ENCODE results near the gene RARB. TPM values are rescaled to one million over a fixed set of nuclear protein-coding genes. Genes with fewer than 3 reads are reported as not detected.

Gene RARB
- polyA plus RNA-seq, 1 donor (not counting 4 experiments of a cell fraction or from before 2014, with no cell fraction given) = 0.03 TPM

DNA sequence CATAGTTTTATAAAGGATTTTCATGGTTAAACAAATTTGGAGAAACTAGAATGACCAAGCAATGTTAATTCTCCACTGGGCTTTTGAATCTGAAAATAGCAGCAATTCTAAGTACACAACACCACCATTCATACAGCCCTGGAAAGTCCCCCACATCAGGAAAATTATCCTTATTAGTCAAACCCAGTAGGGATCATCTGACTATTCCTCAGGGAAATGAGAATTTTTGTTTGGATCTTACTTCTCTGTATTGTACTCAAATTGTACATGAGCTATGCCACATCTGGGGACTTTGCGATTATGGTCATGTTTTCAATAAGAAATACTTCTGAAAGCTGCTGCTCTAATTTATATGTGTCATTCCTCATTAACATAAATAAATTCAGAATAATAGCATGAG lies 46.0 kb downstream of the RARB start:
- Histone ChIP-seq H3K4me2 (ENCODE audit: control insufficient read depth, extremely low read depth, insufficient read depth, low read depth, low read length) (no peak overlapping the region), H3K4me3 (ENCODE audit: control insufficient read depth in 2 of 3, extremely low read depth in 1 of 3, insufficient read depth in 2 of 3, low read depth in 1 of 3, low read length in 3 of 3) (no peak overlapping the region), H3K4me1 (ENCODE audit: control insufficient read depth, extremely low read depth, insufficient read depth, low read length) (no peaks in the 10 kb centered on the region), H3K36me3 (ENCODE audit: control insufficient read depth in 2 of 2, extremely low read depth in 1 of 2, insufficient read depth in 2 of 2, low read length in 2 of 2) (no peaks in the 10 kb centered on the region), H2AFZ (ENCODE audit: control insufficient read depth, low read length) (no peak overlapping the region), H3K9ac (ENCODE audit: control insufficient read depth, extremely low read depth, insufficient read depth, low read length) (no peak overlapping the region), H3K27ac (ENCODE audit: control insufficient read depth, insufficient read depth, low read length) (no peak overlapping the region), H3K79me2 (ENCODE audit: control insufficient read depth, insufficient read depth, low read length) (no peaks in the 10 kb centered on the region), H3K9me1 (ENCODE audit: control insufficient read depth, extremely low read depth, insufficient read depth, low read length) (no peaks in the 10 kb centered on the region), H3K27me3 (ENCODE audit: control insufficient read depth, extremely low read depth, insufficient read depth, low read length) (no peaks in the 10 kb centered on the region), H4K20me1 (ENCODE audit: control insufficient read depth, extremely low read depth, insufficient read depth, low read length) (no peaks in the 10 kb centered on the region), H3K9me3 (ENCODE audit: control insufficient read depth, low read depth, low read length) (no peaks in the 10 kb centered on the region)
- DNase-seq (ENCODE audit: low read depth, low spot score) (no peak), FAIRE-seq (no peak)
- dilution Hi-C loops (cut with MboI; ENCODE audit: extremely low pct_ligation_motif_present, low sequenced_read_pairs) = no loop called here
- TF ChIP-seq, protein P1, sequence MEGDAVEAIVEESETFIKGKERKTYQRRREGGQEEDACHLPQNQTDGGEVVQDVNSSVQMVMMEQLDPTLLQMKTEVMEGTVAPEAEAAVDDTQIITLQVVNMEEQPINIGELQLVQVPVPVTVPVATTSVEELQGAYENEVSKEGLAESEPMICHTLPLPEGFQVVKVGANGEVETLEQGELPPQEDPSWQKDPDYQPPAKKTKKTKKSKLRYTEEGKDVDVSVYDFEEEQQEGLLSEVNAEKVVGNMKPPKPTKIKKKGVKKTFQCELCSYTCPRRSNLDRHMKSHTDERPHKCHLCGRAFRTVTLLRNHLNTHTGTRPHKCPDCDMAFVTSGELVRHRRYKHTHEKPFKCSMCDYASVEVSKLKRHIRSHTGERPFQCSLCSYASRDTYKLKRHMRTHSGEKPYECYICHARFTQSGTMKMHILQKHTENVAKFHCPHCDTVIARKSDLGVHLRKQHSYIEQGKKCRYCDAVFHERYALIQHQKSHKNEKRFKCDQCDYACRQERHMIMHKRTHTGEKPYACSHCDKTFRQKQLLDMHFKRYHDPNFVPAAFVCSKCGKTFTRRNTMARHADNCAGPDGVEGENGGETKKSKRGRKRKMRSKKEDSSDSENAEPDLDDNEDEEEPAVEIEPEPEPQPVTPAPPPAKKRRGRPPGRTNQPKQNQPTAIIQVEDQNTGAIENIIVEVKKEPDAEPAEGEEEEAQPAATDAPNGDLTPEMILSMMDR (optimal IDR thresholded peaks at IDR 0.05 in 1 of 3, IDR thresholded peaks at IDR 0.05 in 1 of 3, conservative IDR thresholded peaks at IDR 0.05 in 1 of 3; ENCODE audit: extremely low read depth in 1 of 3, insufficient read depth in 2 of 3, low read length in 3 of 3) = no peak
- TF ChIP-seq EZH2 (IDR thresholded peaks at IDR 0.05; ENCODE audit: low read length) = no peak

DNA sequence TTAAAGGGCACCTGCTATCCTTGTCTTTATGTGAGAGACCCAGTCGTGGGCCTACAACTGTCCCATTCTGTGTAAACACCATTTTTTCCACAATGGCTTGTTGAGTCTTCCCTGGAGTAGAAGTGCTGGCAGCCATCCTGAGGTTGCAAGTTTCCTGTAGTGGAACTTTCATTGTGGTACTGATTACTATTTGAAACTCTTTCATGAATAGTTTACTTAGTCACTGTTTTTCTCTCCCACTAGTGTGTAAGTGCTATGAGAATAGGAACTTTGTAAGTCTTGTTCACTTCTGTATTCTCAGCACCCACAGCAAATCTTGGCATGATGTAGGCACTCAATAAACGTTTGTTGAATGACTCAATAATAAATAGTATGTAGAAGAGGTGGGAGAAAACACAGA lies 48.6 kb downstream of the RARB start:
- FAIRE-seq = no peak
- no peak overlapping the region for H3K9ac ChIP-seq (ENCODE audit: control insufficient read depth, extremely low read depth, insufficient read depth, low read length)
- H3K27ac ChIP-seq (ENCODE audit: control insufficient read depth, insufficient read depth, low read length) = no peak overlapping the region
- dilution Hi-C loops (cut with MboI; ENCODE audit: extremely low pct_ligation_motif_present, low sequenced_read_pairs) = no loop called here
- no peak for DNase-seq (ENCODE audit: low read depth, low spot score)
- no peaks in the 10 kb centered on the region for H3K4me1 ChIP-seq (ENCODE audit: control insufficient read depth, extremely low read depth, insufficient read depth, low read length)
- H3K79me2 ChIP-seq (ENCODE audit: control insufficient read depth, insufficient read depth, low read length) = no peaks in the 10 kb centered on the region
- H3K4me2 ChIP-seq (ENCODE audit: control insufficient read depth, extremely low read depth, insufficient read depth, low read depth, low read length) = no peak overlapping the region
- H4K20me1 ChIP-seq (ENCODE audit: control insufficient read depth, extremely low read depth, insufficient read depth, low read length) = no peaks in the 10 kb centered on the region
- H3K27me3 ChIP-seq (ENCODE audit: control insufficient read depth, extremely low read depth, insufficient read depth, low read length) = no peaks in the 10 kb centered on the region
- H3K36me3 ChIP-seq (ENCODE audit: control insufficient read depth in 2 of 2, extremely low read depth in 1 of 2, insufficient read depth in 2 of 2, low read length in 2 of 2) = no peaks in the 10 kb centered on the region
- no peak overlapping the region for H3K4me3 ChIP-seq (ENCODE audit: control insufficient read depth in 2 of 3, extremely low read depth in 1 of 3, insufficient read depth in 2 of 3, low read depth in 1 of 3, low read length in 3 of 3)
- no peak overlapping the region for H2AFZ ChIP-seq (ENCODE audit: control insufficient read depth, low read length)
- no peaks in the 10 kb centered on the region for H3K9me3 ChIP-seq (ENCODE audit: control insufficient read depth, low read depth, low read length)
- TF ChIP-seq, protein P1 (optimal IDR thresholded peaks at IDR 0.05 in 1 of 3, IDR thresholded peaks at IDR 0.05 in 1 of 3, conservative IDR thresholded peaks at IDR 0.05 in 1 of 3; ENCODE audit: extremely low read depth in 1 of 3, insufficient read depth in 2 of 3, low read length in 3 of 3) = no peak
- TF ChIP-seq EZH2 (IDR thresholded peaks at IDR 0.05; ENCODE audit: low read length) = no peak
- H3K9me1 ChIP-seq (ENCODE audit: control insufficient read depth, extremely low read depth, insufficient read depth, low read length) = no peaks in the 10 kb centered on the region
